LNCAP (cell line): Measurements from ENCODE around the gene NFATC1.

Source experiments
- TF ChIP-seq, protein P1 (sequence below): fragments of 450-650 bp; IDR thresholded peaks from 2 replicates; pipeline ENCODE4 v1.5.1; 2017; ENCODE audit warnings: mild to moderate bottlenecking

NFATC1 gene

DNA sequence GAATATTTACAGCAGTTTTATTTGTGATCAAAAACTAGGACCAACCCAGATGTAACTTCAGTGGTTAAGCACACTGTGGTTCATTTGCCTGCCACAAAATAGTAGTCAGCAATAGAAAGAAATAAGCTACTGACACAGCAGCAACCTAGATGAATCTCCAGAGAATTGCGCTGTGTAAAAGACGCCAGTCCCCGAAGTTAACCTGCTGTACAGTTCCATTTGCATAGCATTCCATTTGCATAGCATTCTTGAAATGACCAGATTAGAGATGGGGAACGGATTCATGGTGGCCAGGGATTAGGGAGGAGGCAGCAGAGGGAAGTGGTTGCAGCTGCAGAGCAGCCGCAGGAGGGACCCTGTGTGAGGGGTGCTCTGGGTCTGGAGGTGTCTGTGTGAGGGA is 39.3 kb upstream of the NFATC1 start:
- TF ChIP-seq, protein P1, sequence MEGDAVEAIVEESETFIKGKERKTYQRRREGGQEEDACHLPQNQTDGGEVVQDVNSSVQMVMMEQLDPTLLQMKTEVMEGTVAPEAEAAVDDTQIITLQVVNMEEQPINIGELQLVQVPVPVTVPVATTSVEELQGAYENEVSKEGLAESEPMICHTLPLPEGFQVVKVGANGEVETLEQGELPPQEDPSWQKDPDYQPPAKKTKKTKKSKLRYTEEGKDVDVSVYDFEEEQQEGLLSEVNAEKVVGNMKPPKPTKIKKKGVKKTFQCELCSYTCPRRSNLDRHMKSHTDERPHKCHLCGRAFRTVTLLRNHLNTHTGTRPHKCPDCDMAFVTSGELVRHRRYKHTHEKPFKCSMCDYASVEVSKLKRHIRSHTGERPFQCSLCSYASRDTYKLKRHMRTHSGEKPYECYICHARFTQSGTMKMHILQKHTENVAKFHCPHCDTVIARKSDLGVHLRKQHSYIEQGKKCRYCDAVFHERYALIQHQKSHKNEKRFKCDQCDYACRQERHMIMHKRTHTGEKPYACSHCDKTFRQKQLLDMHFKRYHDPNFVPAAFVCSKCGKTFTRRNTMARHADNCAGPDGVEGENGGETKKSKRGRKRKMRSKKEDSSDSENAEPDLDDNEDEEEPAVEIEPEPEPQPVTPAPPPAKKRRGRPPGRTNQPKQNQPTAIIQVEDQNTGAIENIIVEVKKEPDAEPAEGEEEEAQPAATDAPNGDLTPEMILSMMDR = no peak

DNA sequence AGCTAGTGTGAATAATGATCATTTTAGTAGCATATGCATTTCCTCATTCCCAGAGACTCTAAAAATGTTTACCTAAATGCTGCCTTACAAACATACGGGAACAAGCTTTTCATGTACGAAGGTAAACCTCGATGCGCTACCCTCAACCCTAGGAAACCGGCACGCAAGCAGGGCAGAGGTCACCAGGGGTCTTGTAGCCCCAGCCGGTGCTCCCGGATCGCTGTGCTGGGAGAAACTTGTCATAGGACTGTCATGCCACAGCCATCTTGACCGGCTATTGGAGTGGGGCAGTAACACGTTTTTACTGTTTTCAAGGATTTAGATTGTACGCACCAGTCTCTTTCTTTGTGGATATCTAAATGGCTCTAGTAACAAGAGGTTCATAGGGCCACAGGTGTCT is 34.8 kb upstream of the NFATC1 start:
- TF ChIP-seq, protein P1 = no peak

DNA sequence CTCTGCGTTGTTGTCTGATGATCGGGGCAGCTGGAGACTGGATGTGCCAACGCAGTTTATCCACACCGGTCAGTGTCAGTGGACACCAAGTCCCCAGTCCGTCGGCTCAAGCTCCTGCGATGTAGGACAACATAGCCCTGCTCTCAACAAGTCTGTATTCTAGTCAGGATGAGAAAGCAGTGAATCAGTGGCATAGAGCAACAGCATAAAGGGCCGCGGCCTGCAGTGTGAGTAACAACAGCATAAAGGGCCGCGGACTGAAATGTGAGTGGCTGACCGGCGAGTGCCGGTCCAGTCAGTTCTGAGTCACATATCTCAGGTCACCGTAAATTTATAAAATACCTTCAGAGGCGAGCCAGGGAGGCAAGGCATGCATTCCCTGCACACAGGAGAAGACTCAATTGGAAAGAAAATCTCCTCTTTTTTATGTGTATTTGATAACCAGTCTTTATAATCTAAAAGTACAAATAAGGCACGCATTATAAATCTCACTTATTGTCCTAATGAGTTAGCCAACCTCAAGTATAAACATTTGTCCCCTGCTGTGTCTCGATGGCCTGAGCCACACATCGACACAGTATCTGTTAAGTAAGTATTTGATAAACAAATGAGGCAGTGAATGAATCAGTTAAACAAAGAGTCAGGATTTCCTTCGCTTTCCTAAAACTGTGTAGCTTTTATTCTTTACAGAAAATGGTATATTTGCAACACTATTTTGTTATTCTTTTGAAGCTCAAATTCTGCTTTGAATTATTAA is 33.8 kb upstream of the NFATC1 start:
- TF ChIP-seq, protein P1 = no peak

DNA sequence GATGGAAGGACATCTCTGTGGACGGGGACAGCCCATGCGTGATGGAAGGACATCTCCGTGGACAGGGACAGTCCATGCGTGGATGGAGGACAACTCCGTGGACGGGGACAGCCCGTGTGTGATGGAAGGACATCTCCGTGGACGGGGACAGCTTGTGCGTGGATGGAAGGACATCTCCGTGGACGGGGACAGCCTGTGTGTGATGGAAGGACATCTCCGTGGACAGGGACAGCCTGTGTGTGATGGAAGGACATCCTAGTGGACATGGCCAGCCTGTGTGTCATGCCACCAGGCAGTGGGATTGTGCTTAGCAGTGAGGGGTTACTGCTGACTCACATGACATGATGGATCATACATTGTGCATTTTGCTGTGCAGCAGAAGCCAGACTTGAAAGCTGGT is 30.0 kb upstream of the NFATC1 start:
- TF ChIP-seq, protein P1 = no peak

DNA sequence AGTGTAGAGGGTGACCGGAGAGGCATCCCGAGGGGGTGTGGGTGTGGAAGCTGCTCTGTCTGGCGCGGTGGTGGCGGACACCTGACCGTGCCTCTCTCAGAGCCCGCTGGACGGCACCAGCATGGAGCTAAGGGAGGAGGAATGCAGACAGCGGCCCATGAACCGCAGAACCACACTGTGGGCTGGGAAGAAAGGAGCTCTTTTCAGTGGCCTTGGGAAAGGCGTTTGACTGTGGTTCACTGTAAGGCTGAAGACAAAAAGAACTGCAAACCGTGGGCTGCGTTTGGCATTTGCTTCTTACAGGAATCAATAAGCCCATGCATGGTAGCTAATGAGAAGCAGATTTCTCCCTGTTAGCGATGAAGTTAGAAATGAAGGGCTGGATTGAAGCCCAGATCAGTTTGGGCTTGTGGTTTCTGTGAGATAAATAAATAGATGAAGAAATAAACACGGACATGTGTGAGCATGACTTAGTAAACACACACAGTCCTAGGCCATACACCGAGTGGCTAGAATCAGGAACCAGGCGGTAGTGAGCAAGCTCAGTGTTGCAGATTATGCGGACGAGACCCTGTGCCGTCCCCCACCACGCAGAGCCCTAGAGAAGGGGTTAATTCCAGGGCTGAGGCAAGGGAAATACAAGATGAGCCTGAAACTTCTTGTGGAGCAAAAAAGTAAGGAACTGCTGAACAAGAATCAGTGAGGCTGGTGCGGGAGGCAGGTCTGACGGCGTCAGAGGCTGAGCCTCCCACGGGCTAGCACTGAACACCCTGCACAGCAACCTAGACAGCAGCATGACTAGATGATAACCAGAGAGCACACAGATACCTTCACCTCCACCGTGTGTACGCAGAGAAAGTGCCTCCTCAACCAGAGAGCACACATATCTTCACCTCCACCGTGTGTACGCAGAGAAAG is 29.3 kb upstream of the NFATC1 start:
- TF ChIP-seq, protein P1 = no peak

DNA sequence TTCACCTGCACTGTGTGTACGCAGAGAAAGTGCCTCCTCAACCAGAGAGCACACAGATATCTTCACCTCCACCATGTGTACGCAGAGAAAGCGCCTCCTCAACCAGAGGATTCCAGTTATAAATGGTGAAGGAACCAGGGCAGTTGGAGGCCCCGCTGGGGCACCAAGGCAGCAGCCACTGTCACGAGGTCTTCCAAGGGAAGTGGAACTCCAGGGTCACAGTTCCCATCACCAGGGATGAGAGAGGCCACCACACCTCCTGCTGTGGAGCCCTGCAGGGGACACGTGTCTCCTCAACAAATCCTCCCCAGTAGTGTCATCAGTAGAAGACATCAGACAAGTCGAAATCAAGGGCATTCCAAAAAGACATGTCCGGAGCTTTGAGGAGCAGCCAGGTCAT is 28.2 kb upstream of the NFATC1 start:
- TF ChIP-seq, protein P1 = no peak

DNA sequence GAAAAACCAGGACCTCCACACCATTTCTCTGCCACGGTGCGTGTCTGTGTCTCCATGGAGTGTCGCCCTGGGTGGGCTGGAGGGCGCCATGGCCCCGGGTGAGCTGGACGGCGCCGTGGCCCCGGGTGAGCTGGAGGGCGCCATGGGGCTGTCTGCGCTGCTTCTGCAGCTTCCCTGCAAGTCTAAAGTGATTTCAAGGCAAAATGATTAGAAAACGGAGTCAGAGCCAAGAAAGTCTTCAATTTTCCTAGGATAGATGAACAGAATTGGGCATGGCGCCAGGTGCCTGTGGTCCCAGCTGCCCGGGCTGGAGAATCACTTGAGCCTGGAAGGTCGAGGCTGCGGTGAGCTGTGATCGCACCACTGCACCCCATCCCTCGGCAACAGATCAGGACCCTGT is 27.7 kb upstream of the NFATC1 start:
- TF ChIP-seq, protein P1 = no peak
